ENCODE measurements around the gene RAP1GDS1.

- no peak for TF ChIP-seq POLR2A (IDR thresholded peaks at IDR 0.05; ENCODE audit: low read length)
- TF ChIP-seq GATA1 (IDR thresholded peaks at IDR 0.05; ENCODE audit: low read depth, low read length) = no peak
These were observed 24.5 kb downstream of the RAP1GDS1 start for GRCh38 chr4:98285676-98286075.
